ENCODE measurements around the gene NSFL1C. TPM values are rescaled to one million over a fixed set of nuclear protein-coding genes. Genes with fewer than 3 reads are reported as not detected.

NSFL1C gene
- total and polyA plus RNA-seq, 4 donors = 32.0 to 119 (median 84.1) TPM

- H3K27ac ChIP-seq (ENCODE audit: low read depth, low read length) = no peak overlapping the region
- no peak for DNase-seq (ENCODE audit: low read depth in 4 of 6, low spot score in 6 of 6)
- no peak overlapping the region for H3K4me3 ChIP-seq (ENCODE audit: low read depth, low read length)
- H3K36me3 ChIP-seq (ENCODE audit: control insufficient read depth, insufficient read depth, low read length) = peaks cover 6% of the 10 kb centered on the region
- no peaks in the 10 kb centered on the region for H3K9me3 ChIP-seq (ENCODE audit: control insufficient read depth, insufficient read depth, low read length)
- no peaks in the 10 kb centered on the region for H3K4me1 ChIP-seq (ENCODE audit: control insufficient read depth, insufficient read depth, low read length)
- H3K27me3 ChIP-seq (ENCODE audit: control insufficient read depth, insufficient read depth, low read length) = no peaks in the 10 kb centered on the region
- 67% methylated on average over 1 of the region's 2 CpGs for WGBS (ENCODE audit: insufficient coverage)
Observed at GRCh38 chr20:1434571-1435336, 31.9 kb downstream of the NSFL1C start.

GRCh38 chr20:1431158-1431557 is 35.5 kb downstream of the NSFL1C start:
- Histone ChIP-seq H3K27me3 (ENCODE audit: control insufficient read depth, insufficient read depth, low read length) (no peaks in the 10 kb centered on the region), H3K36me3 (ENCODE audit: control insufficient read depth, insufficient read depth, low read length) (no peaks in the 10 kb centered on the region), H3K9me3 (ENCODE audit: control insufficient read depth, insufficient read depth, low read length) (no peaks in the 10 kb centered on the region), H3K4me1 (ENCODE audit: control insufficient read depth, insufficient read depth, low read length) (peaks cover 9% of the 10 kb centered on the region), H3K4me3 (ENCODE audit: low read depth, low read length) (no peak overlapping the region), H3K27ac (ENCODE audit: low read depth, low read length) (no peak overlapping the region)
- peak in 1 of 6 donors; percentile 37 for DNase-seq (ENCODE audit: low read depth in 4 of 6, low spot score in 6 of 6)
- WGBS (ENCODE audit: insufficient coverage) = no CpG with 5 or more reads among the region's 1 CpG

- no peaks in the 10 kb centered on the region for H3K9me3 ChIP-seq (ENCODE audit: control insufficient read depth, insufficient read depth, low read length)
- no peak for DNase-seq (ENCODE audit: low read depth in 4 of 6, low spot score in 6 of 6)
- no peak overlapping the region for H3K27ac ChIP-seq (ENCODE audit: low read depth, low read length)
- no peak overlapping the region for H3K4me3 ChIP-seq (ENCODE audit: low read depth, low read length)
- H3K4me1 ChIP-seq (ENCODE audit: control insufficient read depth, insufficient read depth, low read length) = peaks cover 9% of the 10 kb centered on the region
- no CpG with 5 or more reads among the region's 1 CpG for WGBS (ENCODE audit: insufficient coverage)
- no peaks in the 10 kb centered on the region for H3K27me3 ChIP-seq (ENCODE audit: control insufficient read depth, insufficient read depth, low read length)
- no peaks in the 10 kb centered on the region for H3K36me3 ChIP-seq (ENCODE audit: control insufficient read depth, insufficient read depth, low read length)
Observed at GRCh38 chr20:1430004-1430451, 36.6 kb downstream of the NSFL1C start.

- Histone ChIP-seq H3K4me3 (ENCODE audit: low read depth, low read length) (no peak overlapping the region), H3K9me3 (ENCODE audit: control insufficient read depth, insufficient read depth, low read length) (no peaks in the 10 kb centered on the region), H3K36me3 (ENCODE audit: control insufficient read depth, insufficient read depth, low read length) (no peaks in the 10 kb centered on the region), H3K27ac (ENCODE audit: low read depth, low read length) (no peak overlapping the region), H3K4me1 (ENCODE audit: control insufficient read depth, insufficient read depth, low read length) (peaks cover 9% of the 10 kb centered on the region), H3K27me3 (ENCODE audit: control insufficient read depth, insufficient read depth, low read length) (no peaks in the 10 kb centered on the region)
- WGBS (ENCODE audit: insufficient coverage) = 90% methylated on average over 2 of the region's 4 CpGs
- no peak for DNase-seq (ENCODE audit: low read depth in 4 of 6, low spot score in 6 of 6)
Observed at GRCh38 chr20:1429143-1429728, 37.4 kb downstream of the NSFL1C start.

- Histone ChIP-seq H3K4me1 (ENCODE audit: control insufficient read depth, insufficient read depth, low read length) (peaks cover 15% of the 10 kb centered on the region), H3K36me3 (ENCODE audit: control insufficient read depth, insufficient read depth, low read length) (no peaks in the 10 kb centered on the region), H3K27ac (ENCODE audit: low read depth, low read length) (no peak overlapping the region), H3K27me3 (ENCODE audit: control insufficient read depth, insufficient read depth, low read length) (no peaks in the 10 kb centered on the region), H3K4me3 (ENCODE audit: low read depth, low read length) (no peak overlapping the region), H3K9me3 (ENCODE audit: control insufficient read depth, insufficient read depth, low read length) (no peaks in the 10 kb centered on the region)
- peak in 2 of 6 donors; percentile 21 to 57 for DNase-seq (ENCODE audit: low read depth in 4 of 6, low spot score in 6 of 6)
- WGBS (ENCODE audit: insufficient coverage) = 8% methylated on average over 2 of the region's 3 CpGs
Observed at GRCh38 chr20:1427457-1428054, 39.1 kb downstream of the NSFL1C start.

- no peak overlapping the region for H3K4me3 ChIP-seq (ENCODE audit: low read depth, low read length)
- peaks cover 15% of the 10 kb centered on the region for H3K4me1 ChIP-seq (ENCODE audit: control insufficient read depth, insufficient read depth, low read length)
- no peak for DNase-seq (ENCODE audit: low read depth in 4 of 6, low spot score in 6 of 6)
- 71% methylated on average over 3 of the region's 4 CpGs for WGBS (ENCODE audit: insufficient coverage)
- H3K27ac ChIP-seq (ENCODE audit: low read depth, low read length) = no peak overlapping the region
- H3K36me3 ChIP-seq (ENCODE audit: control insufficient read depth, insufficient read depth, low read length) = no peaks in the 10 kb centered on the region
- no peaks in the 10 kb centered on the region for H3K27me3 ChIP-seq (ENCODE audit: control insufficient read depth, insufficient read depth, low read length)
- no peaks in the 10 kb centered on the region for H3K9me3 ChIP-seq (ENCODE audit: control insufficient read depth, insufficient read depth, low read length)
Observed at GRCh38 chr20:1426231-1426849, 40.3 kb downstream of the NSFL1C start.

- Histone ChIP-seq H3K27me3 (ENCODE audit: control insufficient read depth, insufficient read depth, low read length) (no peaks in the 10 kb centered on the region), H3K4me1 (ENCODE audit: control insufficient read depth, insufficient read depth, low read length) (peaks cover 15% of the 10 kb centered on the region), H3K9me3 (ENCODE audit: control insufficient read depth, insufficient read depth, low read length) (no peaks in the 10 kb centered on the region), H3K27ac (ENCODE audit: low read depth, low read length) (no peak overlapping the region), H3K4me3 (ENCODE audit: low read depth, low read length) (no peak overlapping the region), H3K36me3 (ENCODE audit: control insufficient read depth, insufficient read depth, low read length) (no peaks in the 10 kb centered on the region)
- DNase-seq (ENCODE audit: low read depth in 4 of 6, low spot score in 6 of 6) = no peak
- WGBS (ENCODE audit: insufficient coverage) = 40% methylated on average over 1 of the region's 1 CpG
Observed at GRCh38 chr20:1424336-1424735, 42.3 kb downstream of the NSFL1C start.

- H3K36me3 ChIP-seq (ENCODE audit: control insufficient read depth, insufficient read depth, low read length) = no peaks in the 10 kb centered on the region
- WGBS (ENCODE audit: insufficient coverage) = 16% methylated on average over 6 of the region's 7 CpGs
- H3K27me3 ChIP-seq (ENCODE audit: control insufficient read depth, insufficient read depth, low read length) = no peaks in the 10 kb centered on the region
- peak; percentile 26 to 94 (median 56) for DNase-seq (ENCODE audit: low read depth in 4 of 6, low spot score in 6 of 6)
- H3K4me1 ChIP-seq (ENCODE audit: control insufficient read depth, insufficient read depth, low read length) = peaks cover 15% of the 10 kb centered on the region
- peak overlapping the region; percentile 40 for H3K27ac ChIP-seq (ENCODE audit: low read depth, low read length)
- H3K9me3 ChIP-seq (ENCODE audit: control insufficient read depth, insufficient read depth, low read length) = no peaks in the 10 kb centered on the region
- no peak overlapping the region for H3K4me3 ChIP-seq (ENCODE audit: low read depth, low read length)
Observed at GRCh38 chr20:1423625-1424106, 43.0 kb downstream of the NSFL1C start.

- H3K36me3 ChIP-seq (ENCODE audit: control insufficient read depth, insufficient read depth, low read length) = no peaks in the 10 kb centered on the region
- peaks cover 15% of the 10 kb centered on the region for H3K4me1 ChIP-seq (ENCODE audit: control insufficient read depth, insufficient read depth, low read length)
- DNase-seq (ENCODE audit: low read depth in 4 of 6, low spot score in 6 of 6) = no peak
- WGBS (ENCODE audit: insufficient coverage) = 98% methylated on average over 3 of the region's 6 CpGs
- no peaks in the 10 kb centered on the region for H3K27me3 ChIP-seq (ENCODE audit: control insufficient read depth, insufficient read depth, low read length)
- H3K27ac ChIP-seq (ENCODE audit: low read depth, low read length) = no peak overlapping the region
- no peak overlapping the region for H3K4me3 ChIP-seq (ENCODE audit: low read depth, low read length)
- H3K9me3 ChIP-seq (ENCODE audit: control insufficient read depth, insufficient read depth, low read length) = no peaks in the 10 kb centered on the region
Observed at GRCh38 chr20:1423206-1423605, 43.4 kb downstream of the NSFL1C start.

Data from spinal cord (tissue), 10 donors.